ENCODE data around the gene BCL2L11. TPM values are rescaled to one million over a fixed set of nuclear protein-coding genes. Genes with fewer than 3 reads are reported as not detected.

Gene BCL2L11
- total and polyA plus RNA-seq, 10 of the 15 experiments (the other 5 are each of a cell fraction or from before 2014, with no cell fraction given): 0.29 to 10.1 (median 1.1) TPM

DNA sequence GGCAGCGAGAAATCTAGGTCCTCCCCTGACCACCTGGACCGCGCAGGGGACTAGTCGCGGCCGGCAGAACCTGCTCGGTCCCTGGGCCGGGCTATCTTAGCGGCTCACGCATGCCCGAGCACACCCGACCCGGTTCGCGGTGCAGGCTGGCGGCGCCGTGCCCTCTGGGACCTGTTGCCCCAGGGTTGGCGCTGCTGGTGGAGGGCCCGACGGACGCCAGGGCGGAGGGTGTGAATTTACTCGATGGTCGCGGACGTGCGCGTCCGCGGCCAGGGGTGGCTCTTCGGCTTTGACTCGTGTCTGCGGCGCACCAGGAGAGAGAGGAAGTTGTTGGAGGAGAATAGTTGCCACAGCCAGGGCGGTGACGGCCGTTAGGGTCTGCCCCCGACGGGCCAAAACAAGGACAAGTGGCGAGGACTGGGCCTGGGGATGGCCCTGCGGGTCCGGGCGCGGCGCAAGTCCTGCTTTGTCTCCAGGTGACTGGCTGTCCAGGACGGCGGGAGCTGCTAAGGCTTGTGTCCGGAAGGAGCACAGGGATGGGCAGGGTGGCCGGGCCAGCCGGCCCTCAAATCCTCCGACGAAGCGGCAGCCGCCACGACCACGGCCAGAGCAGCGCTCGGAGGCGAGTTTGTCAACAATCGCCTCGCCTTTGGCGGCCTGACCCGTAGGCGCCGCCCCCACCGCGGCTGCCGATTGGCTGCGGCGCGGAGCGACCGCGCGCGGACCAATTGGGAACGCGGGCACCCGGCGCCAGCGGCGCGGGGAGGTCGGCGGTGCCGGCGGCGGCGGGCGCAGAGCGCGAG lies 1.3 kb downstream of the BCL2L11 start (continued):
- TF ChIP-seq, protein P1, sequence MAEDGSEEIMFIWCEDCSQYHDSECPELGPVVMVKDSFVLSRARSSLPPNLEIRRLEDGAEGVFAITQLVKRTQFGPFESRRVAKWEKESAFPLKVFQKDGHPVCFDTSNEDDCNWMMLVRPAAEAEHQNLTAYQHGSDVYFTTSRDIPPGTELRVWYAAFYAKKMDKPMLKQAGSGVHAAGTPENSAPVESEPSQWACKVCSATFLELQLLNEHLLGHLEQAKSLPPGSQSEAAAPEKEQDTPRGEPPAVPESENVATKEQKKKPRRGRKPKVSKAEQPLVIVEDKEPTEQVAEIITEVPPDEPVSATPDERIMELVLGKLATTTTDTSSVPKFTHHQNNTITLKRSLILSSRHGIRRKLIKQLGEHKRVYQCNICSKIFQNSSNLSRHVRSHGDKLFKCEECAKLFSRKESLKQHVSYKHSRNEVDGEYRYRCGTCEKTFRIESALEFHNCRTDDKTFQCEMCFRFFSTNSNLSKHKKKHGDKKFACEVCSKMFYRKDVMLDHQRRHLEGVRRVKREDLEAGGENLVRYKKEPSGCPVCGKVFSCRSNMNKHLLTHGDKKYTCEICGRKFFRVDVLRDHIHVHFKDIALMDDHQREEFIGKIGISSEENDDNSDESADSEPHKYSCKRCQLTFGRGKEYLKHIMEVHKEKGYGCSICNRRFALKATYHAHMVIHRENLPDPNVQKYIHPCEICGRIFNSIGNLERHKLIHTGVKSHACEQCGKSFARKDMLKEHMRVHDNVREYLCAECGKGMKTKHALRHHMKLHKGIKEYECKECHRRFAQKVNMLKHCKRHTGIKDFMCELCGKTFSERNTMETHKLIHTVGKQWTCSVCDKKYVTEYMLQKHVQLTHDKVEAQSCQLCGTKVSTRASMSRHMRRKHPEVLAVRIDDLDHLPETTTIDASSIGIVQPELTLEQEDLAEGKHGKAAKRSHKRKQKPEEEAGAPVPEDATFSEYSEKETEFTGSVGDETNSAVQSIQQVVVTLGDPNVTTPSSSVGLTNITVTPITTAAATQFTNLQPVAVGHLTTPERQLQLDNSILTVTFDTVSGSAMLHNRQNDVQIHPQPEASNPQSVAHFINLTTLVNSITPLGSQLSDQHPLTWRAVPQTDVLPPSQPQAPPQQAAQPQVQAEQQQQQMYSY (CRISPR knock-in tag; IDR thresholded peaks at IDR 0.05): no peak
- TF ChIP-seq SPI1 (IDR thresholded peaks at IDR 0.05; ENCODE audit: borderline replicate concordance, insufficient read depth, low read depth, low read length) (peak; percentile 8; the same call in 1 of the 2 replicates), STAT1 (conservative IDR thresholded peaks at IDR 0.05) (no peak), NFXL1 (IDR thresholded peaks at IDR 0.05; ENCODE audit: borderline replicate concordance) (0 out of 2 replicates have a peak, but pooled peaks have one; percentile 31), BHLHE40 (IDR thresholded peaks at IDR 0.05; ENCODE audit: borderline replicate concordance in 1 of 2, low read depth in 2 of 2, low read length in 1 of 2) (peak in 1 of 2 experiments; percentile 61; a peak in 2 of 4 replicates), SP1 (IDR thresholded peaks at IDR 0.05; ENCODE audit: low read depth, low read length) (peak; percentile 81), NR2F1 (conservative IDR thresholded peaks at IDR 0.05) (0 out of 2 replicates have a peak, but pooled peaks have one; percentile 57), IRF4 (IDR thresholded peaks at IDR 0.05; ENCODE audit: low read depth, low read length) (no peak), FOS (IDR thresholded peaks at IDR 0.05; ENCODE audit: borderline replicate concordance, extremely low read depth, insufficient read length) (no peak), STAT3 (IDR thresholded peaks at IDR 0.05; ENCODE audit: low read depth, low read length) (no peak), ESRRA (IDR thresholded peaks at IDR 0.05; ENCODE audit: low read length) (no peak), FOXM1 (IDR thresholded peaks at IDR 0.05; ENCODE audit: low read depth, low read length) (no peak)
- TF ChIP-seq, protein P2, sequence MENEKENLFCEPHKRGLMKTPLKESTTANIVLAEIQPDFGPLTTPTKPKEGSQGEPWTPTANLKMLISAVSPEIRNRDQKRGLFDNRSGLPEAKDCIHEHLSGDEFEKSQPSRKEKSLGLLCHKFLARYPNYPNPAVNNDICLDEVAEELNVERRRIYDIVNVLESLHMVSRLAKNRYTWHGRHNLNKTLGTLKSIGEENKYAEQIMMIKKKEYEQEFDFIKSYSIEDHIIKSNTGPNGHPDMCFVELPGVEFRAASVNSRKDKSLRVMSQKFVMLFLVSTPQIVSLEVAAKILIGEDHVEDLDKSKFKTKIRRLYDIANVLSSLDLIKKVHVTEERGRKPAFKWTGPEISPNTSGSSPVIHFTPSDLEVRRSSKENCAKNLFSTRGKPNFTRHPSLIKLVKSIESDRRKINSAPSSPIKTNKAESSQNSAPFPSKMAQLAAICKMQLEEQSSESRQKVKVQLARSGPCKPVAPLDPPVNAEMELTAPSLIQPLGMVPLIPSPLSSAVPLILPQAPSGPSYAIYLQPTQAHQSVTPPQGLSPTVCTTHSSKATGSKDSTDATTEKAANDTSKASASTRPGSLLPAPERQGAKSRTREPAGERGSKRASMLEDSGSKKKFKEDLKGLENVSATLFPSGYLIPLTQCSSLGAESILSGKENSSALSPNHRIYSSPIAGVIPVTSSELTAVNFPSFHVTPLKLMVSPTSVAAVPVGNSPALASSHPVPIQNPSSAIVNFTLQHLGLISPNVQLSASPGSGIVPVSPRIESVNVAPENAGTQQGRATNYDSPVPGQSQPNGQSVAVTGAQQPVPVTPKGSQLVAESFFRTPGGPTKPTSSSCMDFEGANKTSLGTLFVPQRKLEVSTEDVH (IDR thresholded peaks at IDR 0.05; ENCODE audit: low read depth, partially characterized antibody): no peak
- TF ChIP-seq, protein P3, sequence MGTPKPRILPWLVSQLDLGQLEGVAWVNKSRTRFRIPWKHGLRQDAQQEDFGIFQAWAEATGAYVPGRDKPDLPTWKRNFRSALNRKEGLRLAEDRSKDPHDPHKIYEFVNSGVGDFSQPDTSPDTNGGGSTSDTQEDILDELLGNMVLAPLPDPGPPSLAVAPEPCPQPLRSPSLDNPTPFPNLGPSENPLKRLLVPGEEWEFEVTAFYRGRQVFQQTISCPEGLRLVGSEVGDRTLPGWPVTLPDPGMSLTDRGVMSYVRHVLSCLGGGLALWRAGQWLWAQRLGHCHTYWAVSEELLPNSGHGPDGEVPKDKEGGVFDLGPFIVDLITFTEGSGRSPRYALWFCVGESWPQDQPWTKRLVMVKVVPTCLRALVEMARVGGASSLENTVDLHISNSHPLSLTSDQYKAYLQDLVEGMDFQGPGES (IDR thresholded peaks at IDR 0.05): peak; percentile 77
- TF ChIP-seq, protein P4, sequence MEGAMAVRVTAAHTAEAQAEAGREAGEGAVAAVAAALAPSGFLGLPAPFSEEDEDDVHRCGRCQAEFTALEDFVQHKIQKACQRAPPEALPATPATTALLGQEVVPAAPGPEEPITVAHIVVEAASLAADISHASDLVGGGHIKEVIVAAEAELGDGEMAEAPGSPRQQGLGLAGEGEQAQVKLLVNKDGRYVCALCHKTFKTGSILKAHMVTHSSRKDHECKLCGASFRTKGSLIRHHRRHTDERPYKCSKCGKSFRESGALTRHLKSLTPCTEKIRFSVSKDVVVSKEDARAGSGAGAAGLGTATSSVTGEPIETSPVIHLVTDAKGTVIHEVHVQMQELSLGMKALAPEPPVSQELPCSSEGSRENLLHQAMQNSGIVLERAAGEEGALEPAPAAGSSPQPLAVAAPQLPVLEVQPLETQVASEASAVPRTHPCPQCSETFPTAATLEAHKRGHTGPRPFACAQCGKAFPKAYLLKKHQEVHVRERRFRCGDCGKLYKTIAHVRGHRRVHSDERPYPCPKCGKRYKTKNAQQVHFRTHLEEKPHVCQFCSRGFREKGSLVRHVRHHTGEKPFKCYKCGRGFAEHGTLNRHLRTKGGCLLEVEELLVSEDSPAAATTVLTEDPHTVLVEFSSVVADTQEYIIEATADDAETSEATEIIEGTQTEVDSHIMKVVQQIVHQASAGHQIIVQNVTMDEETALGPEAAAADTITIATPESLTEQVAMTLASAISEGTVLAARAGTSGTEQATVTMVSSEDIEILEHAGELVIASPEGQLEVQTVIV (IDR thresholded peaks at IDR 0.05; ENCODE audit: borderline replicate concordance, partially characterized antibody): no peak
- TF ChIP-seq, protein P5, sequence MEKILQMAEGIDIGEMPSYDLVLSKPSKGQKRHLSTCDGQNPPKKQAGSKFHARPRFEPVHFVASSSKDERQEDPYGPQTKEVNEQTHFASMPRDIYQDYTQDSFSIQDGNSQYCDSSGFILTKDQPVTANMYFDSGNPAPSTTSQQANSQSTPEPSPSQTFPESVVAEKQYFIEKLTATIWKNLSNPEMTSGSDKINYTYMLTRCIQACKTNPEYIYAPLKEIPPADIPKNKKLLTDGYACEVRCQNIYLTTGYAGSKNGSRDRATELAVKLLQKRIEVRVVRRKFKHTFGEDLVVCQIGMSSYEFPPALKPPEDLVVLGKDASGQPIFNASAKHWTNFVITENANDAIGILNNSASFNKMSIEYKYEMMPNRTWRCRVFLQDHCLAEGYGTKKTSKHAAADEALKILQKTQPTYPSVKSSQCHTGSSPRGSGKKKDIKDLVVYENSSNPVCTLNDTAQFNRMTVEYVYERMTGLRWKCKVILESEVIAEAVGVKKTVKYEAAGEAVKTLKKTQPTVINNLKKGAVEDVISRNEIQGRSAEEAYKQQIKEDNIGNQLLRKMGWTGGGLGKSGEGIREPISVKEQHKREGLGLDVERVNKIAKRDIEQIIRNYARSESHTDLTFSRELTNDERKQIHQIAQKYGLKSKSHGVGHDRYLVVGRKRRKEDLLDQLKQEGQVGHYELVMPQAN (conservative IDR thresholded peaks at IDR 0.05): no peak

Measured in GM12878 (cell line).